A549 (cell line): ENCODE data around the gene PLK5. TPM values are rescaled to one million over a fixed set of nuclear protein-coding genes. Genes with fewer than 3 reads are reported as not detected.

Experiments used
- ATAC-seq, 2 experiments: fragments of 200-7000 bp in 1 of 2; fragments of >200 bp in 1 of 2; cut with Nextera tagmentation in 1 of 2; cut with Tn5 transposase in 1 of 2; 3 replicates each; pipeline versions ENCODE4 v1.8.0 to v1.9.1; 2018 to 2020; ENCODE audit warnings: mild to moderate bottlenecking in 1 of 2, moderate library complexity in 1 of 2
- CTCF ChIA-PET: fragments of 300-600 bp; sonication (Branson Sonifier 250); formaldehyde crosslinking; extraction: SDS; loops from one replicate; lab custom pipeline; 2021; ENCODE audit warnings: antibody characterized with exemption, inconsistent platforms; lab: Yijun Ruan, JAX
- POLR2A ChIA-PET: fragments of 350-600 bp; formaldehyde crosslinking; extraction: SDS; loops from one replicate; lab custom pipeline; 2021; ENCODE audit warnings: antibody characterized with exemption, inconsistent platforms; lab: Yijun Ruan, JAX
- DNase-seq, 2 experiments: peaks; one replicate each; pipeline versions ENCODE4 v3.0.0 to v3.0.0-alpha.2; 2011 to 2016; ENCODE audit warnings: low read depth in 1 of 2, low spot score in 1 of 2
- FAIRE-seq: peaks from 2 replicates; lab custom pipeline; 2011; peaks lifted over from hg19 to GRCh38; lab: Jason Lieb, UNC
- H3K27ac ChIP-seq, 2 experiments: fragments of >200 bp; sonication (Bioruptor Twin); formaldehyde crosslinking; 3 replicates each; pipeline ENCODE4 v1.5.1; 2016 to 2017
- H3K4me1 ChIP-seq: fragments of >200 bp; sonication (Bioruptor Twin); formaldehyde crosslinking; 3 replicates; pipeline ENCODE4 v1.6.1; 2016
- H3K4me2 ChIP-seq: fragments of >200 bp; sonication (Bioruptor Twin); formaldehyde crosslinking; 3 replicates; pipeline ENCODE4 v1.6.1; 2016
- H3K4me3 ChIP-seq: fragments of >200 bp; sonication (Bioruptor Twin); formaldehyde crosslinking; 3 replicates; pipeline ENCODE4 v1.5.1; 2016
- H3K9me3 ChIP-seq: fragments of >200 bp; sonication (Bioruptor Twin); formaldehyde crosslinking; 3 replicates; pipeline ENCODE4 v1.6.1; 2016
- CBX2 ChIP-seq: fragments of 200-600 bp; sonication (generic); IDR thresholded peaks from 2 replicates; pipeline ENCODE4 v1.6.1; 2016; ENCODE audit warnings: low read depth, mild to moderate bottlenecking, borderline replicate concordance
- CEBPB ChIP-seq, 2 experiments: fragments of >200 bp in 1 of 2; sonication (Bioruptor Twin) in 1 of 2; formaldehyde crosslinking in 1 of 2; IDR thresholded peaks; 2 replicates each; pipeline ENCODE4 v1.6.1; 2012 to 2016
- CHD2 ChIP-seq: fragments of 150-350 bp; IDR thresholded peaks from 2 replicates; pipeline ENCODE4 v1.6.1; 2014; ENCODE audit warnings: low read length; ENCODE audit not compliant: partially characterized antibody
- E2F6 ChIP-seq: IDR thresholded peaks from 2 replicates; pipeline ENCODE4 v1.6.1; 2012; ENCODE audit warnings: low read depth, borderline replicate concordance
- FOSB ChIP-seq: fragments of 250-450 bp; sonication (Bioruptor Pico); IDR thresholded peaks from 2 replicates; pipeline ENCODE4 v1.5.0; 2020; ENCODE audit warnings: mild to moderate bottlenecking, moderate library complexity
- HEYL ChIP-seq: fragments of 250-450 bp; sonication (Bioruptor Pico); IDR thresholded peaks from 2 replicates; pipeline ENCODE4 v1.8.0; 2021; ENCODE audit warnings: mild to moderate bottlenecking, moderate library complexity
- HOXB13 ChIP-seq: fragments of 250-450 bp; sonication (Bioruptor Pico); IDR thresholded peaks from 2 replicates; pipeline ENCODE4 v1.5.0; 2020; ENCODE audit warnings: low read depth, mild to moderate bottlenecking, moderate library complexity
- JUNB ChIP-seq: fragments of >200 bp; sonication (Bioruptor Twin); formaldehyde crosslinking; IDR thresholded peaks from 2 replicates; pipeline ENCODE4 v1.6.1; 2016
- MAFK ChIP-seq: fragments of 450-650 bp; IDR thresholded peaks from 2 replicates; pipeline ENCODE4 v1.6.1; 2014; ENCODE audit not compliant: partially characterized antibody
- NPAS2 ChIP-seq: fragments of 250-450 bp; sonication (Bioruptor Pico); IDR thresholded peaks from 2 replicates; pipeline ENCODE4 v1.8.0; 2022; ENCODE audit warnings: mild to moderate bottlenecking, moderate library complexity, borderline replicate concordance
- POLR2AphosphoS2 ChIP-seq: conservative IDR thresholded peaks from 2 replicates; pipeline ENCODE4 v1.6.1; 2012; ENCODE audit warnings: low read length, improper control_type of control experiment, inconsistent platforms
- REST ChIP-seq: fragments of 200-600 bp; sonication (generic); IDR thresholded peaks from 2 replicates; pipeline ENCODE4 v1.6.1; 2016; ENCODE audit warnings: antibody characterized with exemption, mild to moderate bottlenecking, moderate library complexity
- TFCP2L1 ChIP-seq: fragments of 250-450 bp; sonication (Bioruptor Pico); IDR thresholded peaks from 2 replicates; pipeline ENCODE4 v1.5.0; 2021; ENCODE audit warnings: mild to moderate bottlenecking
- WGBS: methylation state at CpG from one replicate; pipeline ENCODE4 v1.1.6; 2017; ENCODE audit errors: missing lambda C conversion rate; 5-methylcytosine and 5-hydroxymethylcytosine counted together
- polyA plus RNA-seq, 4 experiments: library from polyadenylated mRNA; depleted of rRNA in 3 of 4; stranded (reverse); fragments of >200 nt; fragmentation: RNase III in 1 of 4; extraction: RNeasy Plus Mini Kit Qiagen cat#74134 plus additional on column Dnase treatment in 1 of 4; gene quantifications; 2 replicates in 3 of 4; 3 replicates in 1 of 4; pipeline ENCODE4 v1.2.3, GENCODE V29; 2011 to 2017
- TF ChIP-seq, protein P1 (sequence below): fragments of 150-350 bp; IDR thresholded peaks from 2 replicates; pipeline ENCODE4 v1.6.1; 2014; ENCODE audit warnings: low read depth, mild to moderate bottlenecking, low read length
- TF ChIP-seq, protein P2 (sequence below): IDR thresholded peaks from 2 replicates; pipeline ENCODE4 v1.6.1; 2012
- TF ChIP-seq, protein P3 (sequence below): fragments of 250-450 bp; sonication (Bioruptor Pico); IDR thresholded peaks from 2 replicates; pipeline ENCODE4 v1.5.0; 2020; ENCODE audit warnings: low read depth, mild to moderate bottlenecking, moderate library complexity

PLK5 gene
- polyA plus RNA-seq, 2 of the 4 experiments (the other 2 are of a cell fraction), result not detected

- ChIA-PET POLR2A (no interaction called here), CTCF (interaction anchor here (1.1 to 1.9 kb wide), 2 partner anchors 9 to 22 kb away, joined by 5 to 6 read pairs; no protein-coding TSS in a partner anchor)
- H3K9me3 ChIP-seq, result no peaks in the 10 kb centered on the region
- TF ChIP-seq CEBPB (IDR thresholded peaks at IDR 0.05) (no peak), POLR2AphosphoS2 (no peak), JUNB (no peak), NPAS2 (CRISPR knock-in tag) (no peak), E2F6 (no peak)
- no peak overlapping the region for H3K4me2 ChIP-seq
- H3K4me1 ChIP-seq, result no peaks in the 10 kb centered on the region
- FAIRE-seq, result no peak
- 18% methylated on average over 9 of the region's 17 CpGs for WGBS
- H3K4me3 ChIP-seq, result no peak overlapping the region
- peak; percentile 7 to 36; a peak in 3 of 6 replicates for ATAC-seq
- H3K27ac ChIP-seq, result no peak overlapping the region
- DNase-seq, result no peak
Measured at GRCh38 chr19:1524972-1525325, 1.1 kb downstream of the PLK5 start.

- FAIRE-seq, result no peak
- H3K4me1 ChIP-seq, result no peaks in the 10 kb centered on the region
- CTCF ChIA-PET, result interaction anchor here (1.1 to 1.9 kb wide), 2 partner anchors 9 to 21 kb away, joined by 5 to 6 read pairs; no protein-coding TSS in a partner anchor
- DNase-seq, result no peak
- no peak for TF ChIP-seq REST
- TF ChIP-seq CBX2, result no peak
- TF ChIP-seq FOSB (CRISPR knock-in tag), result no peak
- TF ChIP-seq, protein P1, sequence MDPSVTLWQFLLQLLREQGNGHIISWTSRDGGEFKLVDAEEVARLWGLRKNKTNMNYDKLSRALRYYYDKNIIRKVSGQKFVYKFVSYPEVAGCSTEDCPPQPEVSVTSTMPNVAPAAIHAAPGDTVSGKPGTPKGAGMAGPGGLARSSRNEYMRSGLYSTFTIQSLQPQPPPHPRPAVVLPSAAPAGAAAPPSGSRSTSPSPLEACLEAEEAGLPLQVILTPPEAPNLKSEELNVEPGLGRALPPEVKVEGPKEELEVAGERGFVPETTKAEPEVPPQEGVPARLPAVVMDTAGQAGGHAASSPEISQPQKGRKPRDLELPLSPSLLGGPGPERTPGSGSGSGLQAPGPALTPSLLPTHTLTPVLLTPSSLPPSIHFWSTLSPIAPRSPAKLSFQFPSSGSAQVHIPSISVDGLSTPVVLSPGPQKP, result no peak
- no peak for TF ChIP-seq CHD2
- TF ChIP-seq HOXB13 (CRISPR knock-in tag), result no peak
- TF ChIP-seq, protein P2, sequence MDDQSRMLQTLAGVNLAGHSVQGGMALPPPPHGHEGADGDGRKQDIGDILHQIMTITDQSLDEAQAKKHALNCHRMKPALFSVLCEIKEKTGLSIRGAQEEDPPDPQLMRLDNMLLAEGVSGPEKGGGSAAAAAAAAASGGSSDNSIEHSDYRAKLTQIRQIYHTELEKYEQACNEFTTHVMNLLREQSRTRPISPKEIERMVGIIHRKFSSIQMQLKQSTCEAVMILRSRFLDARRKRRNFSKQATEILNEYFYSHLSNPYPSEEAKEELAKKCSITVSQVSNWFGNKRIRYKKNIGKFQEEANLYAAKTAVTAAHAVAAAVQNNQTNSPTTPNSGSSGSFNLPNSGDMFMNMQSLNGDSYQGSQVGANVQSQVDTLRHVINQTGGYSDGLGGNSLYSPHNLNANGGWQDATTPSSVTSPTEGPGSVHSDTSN, result no peak
- TF ChIP-seq, protein P3, sequence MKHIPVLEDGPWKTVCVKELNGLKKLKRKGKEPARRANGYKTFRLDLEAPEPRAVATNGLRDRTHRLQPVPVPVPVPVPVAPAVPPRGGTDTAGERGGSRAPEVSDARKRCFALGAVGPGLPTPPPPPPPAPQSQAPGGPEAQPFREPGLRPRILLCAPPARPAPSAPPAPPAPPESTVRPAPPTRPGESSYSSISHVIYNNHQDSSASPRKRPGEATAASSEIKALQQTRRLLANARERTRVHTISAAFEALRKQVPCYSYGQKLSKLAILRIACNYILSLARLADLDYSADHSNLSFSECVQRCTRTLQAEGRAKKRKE (CRISPR knock-in tag), result no peak
- no peak for TF ChIP-seq TFCP2L1 (CRISPR knock-in tag)
- TF ChIP-seq HEYL, result no peak
- TF ChIP-seq MAFK, result no peak
- TF ChIP-seq, all 56 proteins: peak for 0
- POLR2A ChIA-PET, result no interaction called here
- Histone ChIP-seq H3K9me3 (no peaks in the 10 kb centered on the region), H3K4me2 (no peak overlapping the region), H3K27ac (no peak overlapping the region), H3K4me3 (no peak overlapping the region)
- peak; percentile 48 to 62; a peak in 5 of 6 replicates for ATAC-seq
- WGBS, result no CpG with 5 or more reads among the region's 31 CpGs
Measured at GRCh38 chr19:1525343-1525742, 1.5 kb downstream of the PLK5 start.
